GM19452 (cell line): ENCODE measurements around the gene SVIL.
"Not testable (repeated sequence)": the region's sequence is repeated elsewhere in the genome, so short reads cannot be mapped to it uniquely, and the experiment has no call there.

Experiments
- ATAC-seq: cut with Tn5 transposase; IDR thresholded peaks from one replicate; pipeline ENCODE4 v1.9.1; 2021; ENCODE audit not compliant: unreplicated experiment

The SVIL gene

GRCh38 chr10:29582769-29583168 is 52.0 kb downstream of the SVIL start:
- ATAC-seq, result not testable (repeated sequence)

GRCh38 chr10:29579455-29579970 is 55.3 kb downstream of the SVIL start:
- ATAC-seq, result no peak

GRCh38 chr10:29578457-29578856 is 56.3 kb downstream of the SVIL start:
- ATAC-seq, result no peak

GRCh38 chr10:29576681-29577080 is 58.1 kb downstream of the SVIL start:
- ATAC-seq, result no peak

- no peak for ATAC-seq
Measured at GRCh38 chr10:29575098-29575455, 59.7 kb downstream of the SVIL start.

- not testable (repeated sequence) for ATAC-seq
Measured at GRCh38 chr10:29574212-29575097, 60.3 kb downstream of the SVIL start.

GRCh38 chr10:29570248-29570647 is 64.5 kb downstream of the SVIL start:
- not testable (repeated sequence) for ATAC-seq

GRCh38 chr10:29569795-29570194 is 65.0 kb downstream of the SVIL start:
- ATAC-seq, result no peak

- ATAC-seq, result no peak
Measured at GRCh38 chr10:29567003-29567402, 67.8 kb downstream of the SVIL start.

GRCh38 chr10:29566209-29566608 is 68.6 kb downstream of the SVIL start:
- ATAC-seq, result not testable (repeated sequence)

- ATAC-seq, result no peak
Measured at GRCh38 chr10:29563420-29564035, 71.2 kb downstream of the SVIL start.

- ATAC-seq, result not testable (repeated sequence)
Measured at GRCh38 chr10:29563006-29563405, 71.8 kb downstream of the SVIL start.

GRCh38 chr10:29559996-29560395 is 74.8 kb downstream of the SVIL start:
- ATAC-seq, result no peak

- ATAC-seq, result no peak
Measured at GRCh38 chr10:29557665-29558064, 77.1 kb downstream of the SVIL start.

GRCh38 chr10:29555746-29556481 is 78.9 kb downstream of the SVIL start:
- ATAC-seq, result no peak

GRCh38 chr10:29555091-29555745 is 79.6 kb downstream of the SVIL start:
- no peak for ATAC-seq

GRCh38 chr10:29554660-29555059 is 80.1 kb downstream of the SVIL start:
- no peak for ATAC-seq

GRCh38 chr10:29553544-29554250 is 81.1 kb downstream of the SVIL start:
- no peak for ATAC-seq

- ATAC-seq, result not testable (repeated sequence)
Measured at GRCh38 chr10:29553116-29553515, 81.7 kb downstream of the SVIL start.

GRCh38 chr10:29549493-29549892 is 85.3 kb downstream of the SVIL start:
- not testable (repeated sequence) for ATAC-seq
